ENCODE results near the gene KNCN. TPM values are rescaled to one million over a fixed set of nuclear protein-coding genes. Genes with fewer than 3 reads are reported as not detected.

Gene KNCN
- total and polyA plus RNA-seq, 12 donors, result 0.07 to 0.40 (median 0.24) TPM; not detected in 9

DNA sequence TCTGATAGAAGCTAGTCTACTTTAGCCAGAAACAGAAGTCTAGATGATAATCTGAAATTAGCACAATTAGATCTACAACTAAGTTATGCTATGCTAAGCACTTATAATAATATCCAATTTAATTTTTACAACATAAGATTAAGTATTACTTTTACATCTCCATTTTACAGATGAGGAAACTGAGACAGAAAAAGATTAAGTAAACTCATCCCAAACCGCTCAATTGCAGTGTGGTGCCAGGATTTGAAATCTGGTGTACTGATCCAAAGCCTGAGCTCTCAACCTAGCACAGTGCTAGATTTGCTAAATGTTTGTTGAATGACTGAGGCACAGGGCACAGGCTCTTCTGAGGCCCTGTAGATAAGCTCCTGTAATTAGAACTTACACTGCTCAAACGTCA lies 13.8 kb downstream of the KNCN start:
- DNase-seq, result no peak
- TF ChIP-seq, protein P1, sequence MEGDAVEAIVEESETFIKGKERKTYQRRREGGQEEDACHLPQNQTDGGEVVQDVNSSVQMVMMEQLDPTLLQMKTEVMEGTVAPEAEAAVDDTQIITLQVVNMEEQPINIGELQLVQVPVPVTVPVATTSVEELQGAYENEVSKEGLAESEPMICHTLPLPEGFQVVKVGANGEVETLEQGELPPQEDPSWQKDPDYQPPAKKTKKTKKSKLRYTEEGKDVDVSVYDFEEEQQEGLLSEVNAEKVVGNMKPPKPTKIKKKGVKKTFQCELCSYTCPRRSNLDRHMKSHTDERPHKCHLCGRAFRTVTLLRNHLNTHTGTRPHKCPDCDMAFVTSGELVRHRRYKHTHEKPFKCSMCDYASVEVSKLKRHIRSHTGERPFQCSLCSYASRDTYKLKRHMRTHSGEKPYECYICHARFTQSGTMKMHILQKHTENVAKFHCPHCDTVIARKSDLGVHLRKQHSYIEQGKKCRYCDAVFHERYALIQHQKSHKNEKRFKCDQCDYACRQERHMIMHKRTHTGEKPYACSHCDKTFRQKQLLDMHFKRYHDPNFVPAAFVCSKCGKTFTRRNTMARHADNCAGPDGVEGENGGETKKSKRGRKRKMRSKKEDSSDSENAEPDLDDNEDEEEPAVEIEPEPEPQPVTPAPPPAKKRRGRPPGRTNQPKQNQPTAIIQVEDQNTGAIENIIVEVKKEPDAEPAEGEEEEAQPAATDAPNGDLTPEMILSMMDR (IDR thresholded peaks at IDR 0.05), result no peak
- no peak for TF ChIP-seq POLR2A (IDR thresholded peaks at IDR 0.05)
- intact Hi-C loops (cut with DNase I), result loop anchor here in 1 of 2 donors (5.0 kb wide), 1 partner anchor 185 kb away; no protein-coding TSS in a partner anchor
- Histone ChIP-seq H3K4me1 (replicated peaks in 1 of 2) (peaks cover 5 to 6% of the 10 kb centered on the region in 2 donors), H3K9me3 (replicated peaks in 1 of 3) (no peaks in the 10 kb centered on the region), H3K4me3 (no peak overlapping the region), H3K27ac (no peak overlapping the region), H3K36me3 (replicated peaks in 1 of 2) (no peaks in the 10 kb centered on the region), H3K27me3 (peaks cover 8% of the 10 kb centered on the region)
- 59 to 86% (median 81%) methylated on average over 2 of the region's 2 CpGs for WGBS, 4 donors

DNA sequence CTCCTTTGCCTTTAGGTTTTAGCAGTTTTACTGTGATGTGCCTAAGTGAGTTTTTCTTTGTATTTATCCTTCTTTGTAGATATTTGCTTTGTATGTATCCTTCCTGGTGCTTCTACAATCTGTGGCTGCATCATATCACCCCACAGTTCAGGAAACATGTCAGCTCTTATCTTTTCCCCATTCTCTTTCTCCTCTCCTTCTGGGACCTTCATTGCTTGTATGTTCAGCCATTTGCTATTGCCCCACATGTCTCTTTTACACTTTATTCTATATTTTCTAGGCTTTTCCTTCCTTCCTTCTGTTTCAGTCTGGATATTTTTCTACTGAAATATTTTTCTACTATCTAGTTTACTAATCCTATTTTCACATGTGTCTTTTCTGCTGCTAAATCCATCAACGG lies 14.9 kb downstream of the KNCN start:
- Histone ChIP-seq H3K9me3 (replicated peaks in 1 of 3) (no peaks in the 10 kb centered on the region), H3K27me3 (peaks cover 8% of the 10 kb centered on the region), H3K36me3 (replicated peaks in 1 of 2) (no peaks in the 10 kb centered on the region), H3K27ac (no peak overlapping the region), H3K4me1 (replicated peaks in 1 of 2) (peaks cover 5 to 6% of the 10 kb centered on the region in 2 donors), H3K4me3 (no peak overlapping the region)
- 89 to 98% (median 94%) methylated on average over 1 of the region's 1 CpG for WGBS, 4 donors
- intact Hi-C loops (cut with DNase I), result loop anchor here in 1 of 2 donors (5.0 kb wide), 1 partner anchor 186 kb away; no protein-coding TSS in a partner anchor
- no peak for TF ChIP-seq POLR2A (IDR thresholded peaks at IDR 0.05)
- TF ChIP-seq, protein P1 (IDR thresholded peaks at IDR 0.05), result no peak
- DNase-seq, result no peak

DNA sequence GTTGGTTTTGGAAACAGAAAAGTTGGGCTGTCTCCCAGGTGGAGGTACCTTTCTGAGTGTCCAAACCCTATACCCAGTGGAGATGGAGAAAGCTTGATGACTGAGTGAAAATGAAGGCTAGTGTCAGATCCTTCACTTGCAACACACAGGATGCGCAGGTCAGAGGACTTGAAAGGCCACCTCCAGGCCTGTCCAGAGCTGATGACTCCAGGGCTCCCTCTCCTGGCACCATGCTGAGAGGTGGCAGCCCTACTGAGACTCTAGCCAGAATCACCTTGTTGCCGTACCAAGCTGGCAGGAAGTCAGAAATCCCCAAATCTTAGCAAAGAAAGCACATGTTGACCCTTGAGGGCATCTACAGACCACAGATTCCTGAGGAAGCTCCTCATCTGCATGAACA lies 16.4 kb downstream of the KNCN start:
- 50 to 82% (median 62%) methylated on average over 1 to 2 of the region's 2 CpGs for WGBS, 4 donors
- intact Hi-C loops (cut with DNase I), result loop anchor here in 1 of 2 donors (5.0 kb wide), 1 partner anchor 187 kb away; no protein-coding TSS in a partner anchor

DNA sequence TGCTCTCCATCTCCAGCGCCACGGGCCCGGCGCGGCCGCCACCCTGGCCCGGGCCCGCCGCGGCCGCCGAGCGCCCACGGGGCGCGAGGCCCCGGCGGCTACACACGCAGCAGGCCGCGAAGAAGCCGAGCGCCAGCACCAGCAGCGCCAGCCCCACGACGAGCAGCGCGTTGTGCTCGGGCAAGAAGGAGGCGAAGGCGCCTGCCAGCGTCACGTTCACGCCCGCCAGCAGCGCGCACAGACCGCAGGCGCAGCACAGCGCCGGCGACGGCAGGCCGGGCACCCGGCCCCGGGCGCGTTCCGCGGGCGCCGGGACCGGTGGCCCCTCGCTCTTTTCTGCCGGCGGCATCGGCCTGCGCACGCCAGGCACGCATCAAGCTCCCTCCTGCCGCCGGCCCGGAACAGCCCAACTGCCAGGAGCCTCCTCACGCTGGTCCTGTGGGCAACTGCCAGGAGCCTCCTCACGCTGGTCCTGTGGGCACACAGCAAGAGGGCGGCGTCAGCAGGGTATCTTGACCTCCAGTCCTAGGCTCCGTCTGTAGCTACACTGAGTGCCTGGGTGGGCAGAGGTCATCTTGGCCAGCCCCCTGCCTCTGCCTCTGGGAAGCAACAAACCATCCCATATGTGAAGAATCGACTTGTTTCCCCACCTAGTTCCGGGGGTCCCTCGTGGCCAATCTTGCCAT lies 18.1 kb downstream of the KNCN start:
- intact Hi-C loops (cut with DNase I), result loop anchor here in 1 of 2 donors (5.0 kb wide), 2 partner anchors 126 to 189 kb away; no protein-coding TSS in a partner anchor
- peak overlapping the region in 2 of 5 donors; percentile 42 to 65 for H3K27ac ChIP-seq

More for the DNA sequence above, 16.4 kb downstream of the KNCN start:
- Histone ChIP-seq H3K4me3 (no peak overlapping the region), H3K27ac (no peak overlapping the region), H3K4me1 (replicated peaks in 1 of 2) (peaks cover 5 to 6% of the 10 kb centered on the region in 2 donors), H3K36me3 (replicated peaks in 1 of 2) (no peaks in the 10 kb centered on the region), H3K9me3 (replicated peaks in 1 of 3) (no peaks in the 10 kb centered on the region), H3K27me3 (peaks cover 8% of the 10 kb centered on the region)
- TF ChIP-seq POLR2A (IDR thresholded peaks at IDR 0.05), result no peak
- TF ChIP-seq, protein P1 (IDR thresholded peaks at IDR 0.05), result peak in 4 of 6 experiments; percentile 18 to 38 (median 26)
- peak in 6 of 7 donors; percentile 45 to 69 (median 56) for DNase-seq

More for the DNA sequence above, 18.1 kb downstream of the KNCN start:
- peak in 4 of 7 donors; percentile 40 to 63 (median 42) for DNase-seq
- Histone ChIP-seq H3K4me3 (peak overlapping the region in 1 of 4 donors; percentile 55), H3K4me1 (replicated peaks in 1 of 2) (peaks cover 5 to 6% of the 10 kb centered on the region in 2 donors), H3K36me3 (replicated peaks in 1 of 2) (no peaks in the 10 kb centered on the region), H3K9me3 (replicated peaks in 1 of 3) (no peaks in the 10 kb centered on the region), H3K27me3 (peaks cover 8% of the 10 kb centered on the region)
- 5 to 78% (median 41%) methylated on average over 3 to 71 of the region's 71 CpGs for WGBS, 4 donors
- no peak for TF ChIP-seq POLR2A (IDR thresholded peaks at IDR 0.05)
- TF ChIP-seq, protein P1 (IDR thresholded peaks at IDR 0.05), result no peak
